ENCODE results near the gene MROH9. TPM values are rescaled to one million over a fixed set of nuclear protein-coding genes. Genes with fewer than 3 reads are reported as not detected.

Gene MROH9
- total and polyA plus RNA-seq, 2 of the 8 experiments (the other 6 are each of a cell fraction or from before 2014, with no cell fraction given), result not detected

GRCh38 chr1:170886460-170886859 is 48.9 kb upstream of the MROH9 start:
- Histone ChIP-seq H3K9ac (replicated peaks in 1 of 4; ENCODE audit: extremely low read depth in 1 of 4, low read depth in 3 of 4, low read length in 3 of 4) (no peak overlapping the region), H3K36me3 (ENCODE audit: control insufficient read depth in 2 of 4, insufficient read depth in 4 of 4, low read length in 3 of 4) (no peaks in the 10 kb centered on the region), H3K79me2 (ENCODE audit: control insufficient read depth in 1 of 2, insufficient read depth in 2 of 2, low read length in 2 of 2) (no peaks in the 10 kb centered on the region), H3K27ac (ENCODE audit: low read depth, low read length) (no peak overlapping the region), H3K79me1 (ENCODE audit: low read depth, low read length) (no peaks in the 10 kb centered on the region), H3K4ac (replicated peaks; ENCODE audit: insufficient read length, low read depth, low read length) (no peak overlapping the region), H3K56ac (replicated peaks; ENCODE audit: insufficient read length, low read depth, low read length) (no peak overlapping the region), H3K23me2 (ENCODE audit: low read depth, low read length) (no peaks in the 10 kb centered on the region), H2BK12ac (ENCODE audit: low read depth, low read length) (no peak overlapping the region), H2AK5ac (ENCODE audit: low read depth, low read length) (no peak overlapping the region), H3K4me2 (ENCODE audit: insufficient read depth in 1 of 2, low read depth in 2 of 2, low read length in 2 of 2) (no peak overlapping the region), H2BK15ac (ENCODE audit: low read length) (no peak overlapping the region), H2BK20ac (ENCODE audit: low read length) (no peak overlapping the region), H4K8ac (ENCODE audit: extremely low read depth, insufficient read depth, low read length) (no peak overlapping the region), H3K14ac (ENCODE audit: insufficient read length) (no peak overlapping the region), H2AFZ (ENCODE audit: low read length) (no peak overlapping the region), H2BK120ac (replicated peaks; ENCODE audit: low read depth, low read length) (no peak overlapping the region), H3K27me3 (replicated peaks in 1 of 4; ENCODE audit: control insufficient read depth in 3 of 4, extremely low read depth in 1 of 4, insufficient read depth in 3 of 4, low read length in 3 of 4) (no peaks in the 10 kb centered on the region), H3K9me3 (ENCODE audit: insufficient read depth in 2 of 2, low read depth in 1 of 2, low read length in 1 of 2) (no peaks in the 10 kb centered on the region), H3K4me1 (replicated peaks in 1 of 4; ENCODE audit: control insufficient read depth in 3 of 4, insufficient read depth in 4 of 4, low read length in 3 of 4) (no peaks in the 10 kb centered on the region), H4K20me1 (replicated peaks in 1 of 2; ENCODE audit: control insufficient read depth in 1 of 2, insufficient read depth in 2 of 2, low read length in 2 of 2) (no peaks in the 10 kb centered on the region), H3K18ac (ENCODE audit: extremely low read depth, low read length) (no peak overlapping the region), H4K91ac (replicated peaks; ENCODE audit: insufficient read length, low read length) (no peak overlapping the region), H4K5ac (ENCODE audit: insufficient read length, low read depth, low read length) (no peak overlapping the region), H3K23ac (ENCODE audit: insufficient read length) (no peak overlapping the region), H2BK5ac (ENCODE audit: low read depth, low read length) (no peak overlapping the region), H3K4me3 (ENCODE audit: extremely low read depth in 1 of 4, insufficient read depth in 2 of 4, low read depth in 3 of 4, low read length in 4 of 4) (no peak overlapping the region)
- FAIRE-seq, result no peak
- ChIA-PET CTCF (ENCODE audit: partially characterized antibody) (no interaction called here), POLR2A (ENCODE audit: partially characterized antibody) (no interaction called here)
- 85% methylated on average over 3 of the region's 3 CpGs; no CpG with 5 or more reads in 1 of the 2 experiments for WGBS, 2 experiments (ENCODE audit: extremely low coverage in 1 of 2, insufficient coverage in 1 of 2, insufficient read length in 1 of 2, insufficient replicate concordance in 2 of 2, low coverage in 1 of 2, low lambda C conversion rate in 2 of 2, missing lambda C conversion rate in 1 of 2)
- TF ChIP-seq HDAC2 (IDR thresholded peaks at IDR 0.05; ENCODE audit: borderline replicate concordance in 1 of 2, low read depth in 2 of 2, low read length in 2 of 2) (no peak), MAFK (IDR thresholded peaks at IDR 0.05; ENCODE audit: low read depth, low read length) (no peak), POU5F1 (IDR thresholded peaks at IDR 0.05; ENCODE audit: low read depth, low read length) (no peak), POLR2A (IDR thresholded peaks at IDR 0.05; ENCODE audit: control extremely low read depth in 1 of 2, low read depth in 2 of 2, low read length in 2 of 2) (no peak), SP1 (IDR thresholded peaks at IDR 0.05; ENCODE audit: low read depth, low read length) (no peak), SRF (IDR thresholded peaks at IDR 0.05; ENCODE audit: low read depth, low read length) (no peak), GABPA (IDR thresholded peaks at IDR 0.05; ENCODE audit: borderline replicate concordance, insufficient read depth, low read length) (no peak), TCF12 (IDR thresholded peaks at IDR 0.05; ENCODE audit: low read depth, low read length) (no peak), TAF1 (IDR thresholded peaks at IDR 0.05; ENCODE audit: low read depth, low read length) (no peak), TAF7 (optimal IDR thresholded peaks at IDR 0.05; ENCODE audit: borderline replicate concordance, low read depth, low read length) (no peak), TBP (IDR thresholded peaks at IDR 0.05; ENCODE audit: low read depth, low read length) (no peak), ASH2L (IDR thresholded peaks at IDR 0.05; ENCODE audit: low read length) (no peak), KDM5A (IDR thresholded peaks at IDR 0.05; ENCODE audit: low read length) (no peak)
- no peak for DNase-seq (ENCODE audit: low read depth in 1 of 2, low spot score in 2 of 2)
